Naive B cell (primary cell): ENCODE data around the gene SENP2. TPM values are rescaled to one million over a fixed set of nuclear protein-coding genes. Genes with fewer than 3 reads are reported as not detected.
"Not testable (repeated sequence)": the region's sequence is repeated elsewhere in the genome, so short reads cannot be mapped to it uniquely, and the experiment has no call there.

Source experiments
- ATAC-seq, 2 donors: fragments of 150-1000 bp; cut with Tn5 transposase; 2 replicates each; pipeline ENCODE4 v1.10.0; 2021; ENCODE audit warnings: low read depth in 2 of 2, mild to moderate bottlenecking in 2 of 2, moderate library complexity in 2 of 2
- DNase-seq: peaks from one replicate; pipeline ENCODE4 v3.0.0; 2022
- H3K27ac Mint-ChIP-seq, 6 donors: one replicate each; pipeline ENCODE4 v1.8.0; 2020 to 2022; ENCODE audit warnings: mild to moderate bottlenecking in 6 of 6, mixed read lengths in 6 of 6, moderate library complexity in 5 of 6, inconsistent platforms in 2 of 6
- H3K27me3 Mint-ChIP-seq, 3 donors: one replicate each; pipeline ENCODE4 v1.8.0; 2021 to 2022; ENCODE audit warnings: mixed read lengths in 3 of 3, mild to moderate bottlenecking in 1 of 3
- H3K36me3 Mint-ChIP-seq, 2 donors: one replicate each; pipeline ENCODE4 v1.8.0; 2020 to 2022; ENCODE audit warnings: mixed read lengths in 2 of 2, inconsistent platforms in 1 of 2, mild to moderate bottlenecking in 1 of 2
- H3K4me1 Mint-ChIP-seq, 3 donors: one replicate each; pipeline ENCODE4 v1.8.0; 2020 to 2022; ENCODE audit warnings: mixed read lengths in 3 of 3, inconsistent platforms in 1 of 3, mild to moderate bottlenecking in 1 of 3, moderate library complexity in 1 of 3
- H3K4me3 Mint-ChIP-seq, 8 donors: one replicate each; pipeline ENCODE4 v1.8.0; 2020 to 2022; ENCODE audit warnings: mild to moderate bottlenecking in 8 of 8, mixed read lengths in 8 of 8, moderate library complexity in 8 of 8, inconsistent platforms in 2 of 8
- H3K9me3 Mint-ChIP-seq, 7 donors: one replicate each; pipeline ENCODE4 v1.8.0; 2020 to 2022; ENCODE audit warnings: mixed read lengths in 7 of 7, mild to moderate bottlenecking in 5 of 7, inconsistent platforms in 2 of 7, moderate library complexity in 1 of 7
- polyA plus RNA-seq, 6 donors: library from polyadenylated mRNA; unstranded; fragments of 300-500 nt; fragmentation: Illumina TruSeq; gene quantifications; one replicate each; pipeline ENCODE4 v1.2.3, GENCODE V29; 2021; ENCODE audit warnings: low read depth in 6 of 6

SENP2 gene
- 10 to 100 TPM; 19.7 to 36.7 (median 28.0) TPM for polyA plus RNA-seq

- ATAC-seq (peak; percentile 88 to 90), DNase-seq (peak; percentile 100)
- Mint-ChIP-seq H3K36me3 (no peaks in the 10 kb centered on the region), H3K4me1 (peaks cover 22 to 45% (median 31%) of the 10 kb centered on the region in 3 donors), H3K27ac (peak within 1 kb of the TSS; percentile 70 to 99 (median 97)), H3K9me3 (no peaks in the 10 kb centered on the region), H3K4me3 (peak within 1 kb of the TSS; percentile 84 to 96 (median 91)), H3K27me3 (no peaks in the 10 kb centered on the region)
These were observed at the start of gene SENP2 for GRCh38 chr3:185585859-185586685. SENP2 (plus strand) TSS chr3:185586295; CDS start chr3:185586414, 119 bp downstream.

- Mint-ChIP-seq H3K4me3 (peak overlapping the region in 1 of 8 donors; percentile 24), H3K36me3 (no peaks in the 10 kb centered on the region), H3K4me1 (peaks cover 0 to 8% (median 5%) of the 10 kb centered on the region in 3 donors), H3K27me3 (peaks cover 0 to 4% (median 0%) of the 10 kb centered on the region in 3 donors), H3K27ac (peak overlapping the region in 2 of 6 donors; percentile 16 to 40), H3K9me3 (no peaks in the 10 kb centered on the region)
- ATAC-seq (peak; percentile 47 to 65), DNase-seq (no peak)
These were observed 48.6 kb upstream of the SENP2 start for GRCh38 chr3:185537369-185537970.

GRCh38 chr3:185539934-185540333 lies 46.2 kb upstream of the SENP2 start:
- no peak for ATAC-seq
- Mint-ChIP-seq H3K4me1 (peaks cover 0 to 8% (median 5%) of the 10 kb centered on the region in 3 donors), H3K9me3 (no peaks in the 10 kb centered on the region), H3K36me3 (no peaks in the 10 kb centered on the region), H3K27me3 (peaks cover 0 to 16% (median 0%) of the 10 kb centered on the region in 3 donors), H3K4me3 (no peak overlapping the region), H3K27ac (no peak overlapping the region)
- no peak for DNase-seq

- peaks cover 0 to 8% (median 5%) of the 10 kb centered on the region in 3 donors for H3K4me1 Mint-ChIP-seq
- DNase-seq (no peak), ATAC-seq (no peak)
- no peak overlapping the region for H3K4me3 Mint-ChIP-seq
- peaks cover 0 to 16% (median 0%) of the 10 kb centered on the region in 3 donors for H3K27me3 Mint-ChIP-seq
- no peaks in the 10 kb centered on the region for H3K36me3 Mint-ChIP-seq
- H3K27ac Mint-ChIP-seq = no peak overlapping the region
- H3K9me3 Mint-ChIP-seq = no peaks in the 10 kb centered on the region
These were observed 45.4 kb upstream of the SENP2 start for GRCh38 chr3:185540695-185541094.

- H3K4me1 Mint-ChIP-seq = peaks cover 0 to 5% (median 0%) of the 10 kb centered on the region in 3 donors
- H3K9me3 Mint-ChIP-seq = no peaks in the 10 kb centered on the region
- no peaks in the 10 kb centered on the region for H3K36me3 Mint-ChIP-seq
- no peak overlapping the region for H3K27ac Mint-ChIP-seq
- no peak for ATAC-seq
- peaks cover 0 to 6% (median 0%) of the 10 kb centered on the region in 3 donors for H3K27me3 Mint-ChIP-seq
- H3K4me3 Mint-ChIP-seq = no peak overlapping the region
- DNase-seq = no peak
These were observed 37.0 kb upstream of the SENP2 start for GRCh38 chr3:185549122-185549521.

GRCh38 chr3:185549651-185550111 lies 36.4 kb upstream of the SENP2 start:
- Mint-ChIP-seq H3K36me3 (no peaks in the 10 kb centered on the region), H3K4me3 (no peak overlapping the region), H3K27ac (no peak overlapping the region), H3K27me3 (peaks cover 0 to under 1% (median 0%) of the 10 kb centered on the region in 3 donors), H3K4me1 (peaks cover 0 to 5% (median 0%) of the 10 kb centered on the region in 3 donors), H3K9me3 (no peaks in the 10 kb centered on the region)
- ATAC-seq (no peak), DNase-seq (no peak)

- Mint-ChIP-seq H3K9me3 (no peaks in the 10 kb centered on the region), H3K27me3 (no peaks in the 10 kb centered on the region), H3K36me3 (no peaks in the 10 kb centered on the region), H3K4me1 (peaks cover 0 to 5% (median 0%) of the 10 kb centered on the region in 3 donors), H3K27ac (no peak within 1 kb of the TSS), H3K4me3 (no peak within 1 kb of the TSS)
- ATAC-seq (no peak), DNase-seq (no peak)
These were observed 33.7 kb upstream of the SENP2 start, which contains the start of gene LIPH for GRCh38 chr3:185552358-185552877. LIPH (minus strand) TSS chr3:185552588; CDS start chr3:185552471, 117 bp downstream.

- peaks cover 8 to 15% (median 12%) of the 10 kb centered on the region in 3 donors for H3K4me1 Mint-ChIP-seq
- no peaks in the 10 kb centered on the region for H3K36me3 Mint-ChIP-seq
- no peak for ATAC-seq
- no peak overlapping the region for H3K4me3 Mint-ChIP-seq
- H3K9me3 Mint-ChIP-seq = no peaks in the 10 kb centered on the region
- DNase-seq = no peak
- H3K27me3 Mint-ChIP-seq = peaks cover 7 to 8% (median 7%) of the 10 kb centered on the region in 3 donors
- peak overlapping the region in 1 of 6 donors; percentile 15 for H3K27ac Mint-ChIP-seq
These were observed 31.0 kb upstream of the SENP2 start for GRCh38 chr3:185555101-185555501.

- H3K27ac Mint-ChIP-seq = peak overlapping the region in 1 of 6 donors; percentile 54
- DNase-seq (no peak), ATAC-seq (no peak)
- no peak overlapping the region for H3K4me3 Mint-ChIP-seq
- H3K4me1 Mint-ChIP-seq = peaks cover 8 to 15% (median 12%) of the 10 kb centered on the region in 3 donors
- H3K27me3 Mint-ChIP-seq = peaks cover 7 to 13% (median 8%) of the 10 kb centered on the region in 3 donors
- H3K9me3 Mint-ChIP-seq = no peaks in the 10 kb centered on the region
- no peaks in the 10 kb centered on the region for H3K36me3 Mint-ChIP-seq
These were observed 30.2 kb upstream of the SENP2 start for GRCh38 chr3:185555860-185556347.

GRCh38 chr3:185556640-185557039 lies 29.5 kb upstream of the SENP2 start:
- peak overlapping the region in 1 of 6 donors; percentile 29 for H3K27ac Mint-ChIP-seq
- H3K27me3 Mint-ChIP-seq = peaks cover 7 to 13% (median 8%) of the 10 kb centered on the region in 3 donors
- peaks cover 8 to 19% (median 16%) of the 10 kb centered on the region in 3 donors for H3K4me1 Mint-ChIP-seq
- DNase-seq, ATAC-seq, H3K9me3 Mint-ChIP-seq, H3K36me3 Mint-ChIP-seq, H3K4me3 Mint-ChIP-seq: not testable (repeated sequence)

- H3K4me1 Mint-ChIP-seq = peaks cover 8 to 20% (median 16%) of the 10 kb centered on the region in 3 donors
- ATAC-seq (no peak), DNase-seq (no peak)
- peak overlapping the region in 1 of 8 donors; percentile 80 for H3K4me3 Mint-ChIP-seq
- no peak overlapping the region for H3K27ac Mint-ChIP-seq
- H3K36me3 Mint-ChIP-seq = no peaks in the 10 kb centered on the region
- H3K27me3 Mint-ChIP-seq = peaks cover 8 to 13% (median 10%) of the 10 kb centered on the region in 3 donors
- no peaks in the 10 kb centered on the region for H3K9me3 Mint-ChIP-seq
These were observed 27.7 kb upstream of the SENP2 start for GRCh38 chr3:185558395-185558794.

- no peak for ATAC-seq
- no peaks in the 10 kb centered on the region for H3K36me3 Mint-ChIP-seq
- no peak for DNase-seq
- peak overlapping the region in 6 of 8 donors; percentile 42 to 88 (median 82) for H3K4me3 Mint-ChIP-seq
- no peaks in the 10 kb centered on the region for H3K9me3 Mint-ChIP-seq
- H3K4me1 Mint-ChIP-seq = peaks cover 8 to 20% (median 16%) of the 10 kb centered on the region in 3 donors
- no peak overlapping the region for H3K27ac Mint-ChIP-seq
- peaks cover 8 to 13% (median 10%) of the 10 kb centered on the region in 3 donors for H3K27me3 Mint-ChIP-seq
These were observed 26.4 kb upstream of the SENP2 start for GRCh38 chr3:185559706-185560090.

- no peaks in the 10 kb centered on the region for H3K36me3 Mint-ChIP-seq
- DNase-seq (no peak), ATAC-seq (no peak)
- H3K4me1 Mint-ChIP-seq = peaks cover 8 to 20% (median 16%) of the 10 kb centered on the region in 3 donors
- peak overlapping the region in 1 of 6 donors; percentile 69 for H3K27ac Mint-ChIP-seq
- H3K27me3 Mint-ChIP-seq = peaks cover 8 to 13% (median 10%) of the 10 kb centered on the region in 3 donors
- no peaks in the 10 kb centered on the region for H3K9me3 Mint-ChIP-seq
- H3K4me3 Mint-ChIP-seq = peak overlapping the region in 1 of 8 donors; percentile 27
These were observed 25.4 kb upstream of the SENP2 start for GRCh38 chr3:185560676-185561075.
